HG02798 (cell line): ENCODE results near the gene UBAP2.
"Not testable (repeated sequence)": the region's sequence is repeated elsewhere in the genome, so short reads cannot be mapped to it uniquely, and the experiment has no call there.

Experiments
- ATAC-seq: cut with Tn5 transposase; IDR thresholded peaks from one replicate; pipeline ENCODE4 v1.9.1; 2021; ENCODE audit warnings: mild to moderate bottlenecking; ENCODE audit not compliant: unreplicated experiment, poor library complexity

The UBAP2 gene

DNA sequence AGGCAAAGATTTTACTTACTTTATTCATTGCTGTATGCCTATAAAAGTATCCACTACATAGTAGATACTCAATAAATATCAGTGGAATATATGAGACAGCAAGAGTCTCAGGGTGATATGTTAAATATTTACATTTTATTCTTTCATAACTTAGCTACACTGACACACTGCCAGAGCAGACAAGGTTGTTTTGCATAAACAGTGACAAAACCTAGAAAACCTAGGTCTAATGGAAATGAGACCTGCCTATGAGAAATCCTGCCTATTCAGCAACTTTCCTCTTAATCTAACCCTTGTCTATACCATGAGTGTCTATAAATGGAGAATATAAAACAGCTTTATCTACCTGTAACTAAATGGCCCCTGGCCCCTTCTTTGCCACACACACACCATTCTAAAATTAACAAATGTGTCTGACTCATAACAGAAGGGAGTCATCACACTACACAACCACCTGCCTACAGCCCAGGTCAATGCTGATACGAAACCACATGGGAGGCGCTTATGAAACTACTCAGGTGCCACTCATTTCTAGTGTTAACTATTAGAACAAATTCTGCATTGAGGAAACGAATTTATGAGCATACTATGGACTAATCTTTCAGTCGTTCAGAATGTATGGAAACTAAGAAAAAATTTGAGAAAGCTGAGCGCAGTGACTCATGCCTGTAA, 60.3 kb downstream of the UBAP2 start:
- peak; percentile 97 for ATAC-seq

DNA sequence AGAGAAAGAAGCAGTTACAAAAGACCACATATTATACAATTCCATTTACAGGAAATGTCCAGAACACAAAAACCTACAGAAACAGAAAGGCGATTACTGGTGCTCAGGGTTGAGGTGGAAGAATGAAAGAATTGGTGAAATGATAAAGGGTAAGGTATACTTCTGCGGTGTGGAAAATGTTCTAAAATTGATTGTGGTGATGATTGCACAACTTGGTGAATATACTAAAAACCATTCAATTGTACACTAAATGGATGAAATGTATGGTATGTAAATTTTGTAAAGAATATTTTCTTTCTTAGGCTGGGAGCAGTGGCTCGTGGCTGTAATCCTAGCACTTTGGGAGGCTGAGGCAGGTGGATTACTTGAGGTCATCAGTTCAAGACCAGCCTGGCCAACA, 72.3 kb downstream of the UBAP2 start:
- no peak for ATAC-seq

DNA sequence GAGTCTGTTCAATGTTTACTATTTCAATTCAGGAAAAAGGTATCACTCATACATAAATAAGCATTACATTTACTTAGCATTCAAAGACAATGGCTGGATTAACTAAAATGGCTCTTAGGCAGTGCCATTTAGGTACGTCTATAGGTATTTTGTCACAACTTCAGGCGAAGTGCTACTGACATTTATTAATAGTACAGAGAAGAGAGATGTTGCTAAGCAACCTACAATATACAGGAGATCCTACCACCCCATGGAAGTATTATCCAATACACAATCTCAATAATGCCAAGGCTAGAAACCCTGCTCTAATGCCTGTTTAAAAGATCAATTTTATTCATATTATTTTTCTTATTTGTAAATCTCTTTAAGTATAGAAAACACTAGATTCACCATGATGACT, 76.0 kb downstream of the UBAP2 start:
- no peak for ATAC-seq

DNA sequence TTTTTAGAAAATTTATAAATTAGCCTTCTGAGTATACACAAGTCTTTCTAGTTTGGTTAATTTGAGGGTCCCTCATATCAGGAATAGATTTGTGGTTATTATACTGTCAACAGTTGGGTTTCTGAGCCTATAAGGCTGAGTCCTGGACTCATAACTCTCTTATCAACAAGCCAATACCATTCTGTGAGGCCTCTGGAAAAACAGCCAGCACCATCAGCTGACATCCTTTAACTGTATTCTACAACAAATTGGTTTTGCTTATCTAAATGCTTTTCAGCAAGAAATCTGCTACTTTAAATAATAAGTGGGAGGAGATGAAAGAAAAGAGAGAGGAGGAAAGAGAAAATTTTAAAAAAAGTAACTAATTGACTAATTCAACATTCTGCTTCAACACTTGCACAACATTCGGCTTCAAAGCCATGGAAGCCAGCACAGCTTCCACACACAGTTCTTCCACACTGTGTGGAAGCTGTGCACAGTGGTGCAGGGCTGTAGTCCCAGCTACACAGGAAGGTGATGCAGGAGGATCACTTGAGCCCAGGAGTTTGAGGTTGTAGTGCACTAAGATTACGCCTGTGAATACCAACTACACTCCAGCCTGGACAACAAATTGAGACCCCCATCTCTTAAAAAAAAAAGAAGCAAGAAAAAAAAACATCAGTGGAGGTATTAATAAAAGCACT, 84.5 kb downstream of the UBAP2 start:
- no peak for ATAC-seq

GRCh38 chr9:33962468-33962867, 86.2 kb downstream of the UBAP2 start:
- ATAC-seq: not testable (repeated sequence)

DNA sequence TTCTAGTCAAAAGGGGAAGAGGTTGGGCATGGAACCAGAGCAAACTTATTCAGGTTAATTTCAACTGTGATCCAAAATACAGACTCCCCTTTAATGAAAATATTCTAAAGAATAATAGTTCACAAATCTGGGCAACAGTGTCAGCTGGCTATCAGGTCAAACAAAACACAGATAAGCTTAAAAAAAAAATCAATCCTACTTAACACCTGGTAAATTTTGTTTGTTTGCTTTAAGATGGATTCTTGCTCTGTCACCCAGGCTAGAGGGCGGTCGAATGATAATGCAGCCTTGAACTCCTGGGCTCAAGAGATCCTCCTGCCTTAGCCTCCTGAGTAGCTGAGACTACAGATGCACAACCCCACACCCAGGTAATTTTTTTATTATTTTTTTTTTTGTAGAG, 89.0 kb downstream of the UBAP2 start:
- no peak for ATAC-seq

DNA sequence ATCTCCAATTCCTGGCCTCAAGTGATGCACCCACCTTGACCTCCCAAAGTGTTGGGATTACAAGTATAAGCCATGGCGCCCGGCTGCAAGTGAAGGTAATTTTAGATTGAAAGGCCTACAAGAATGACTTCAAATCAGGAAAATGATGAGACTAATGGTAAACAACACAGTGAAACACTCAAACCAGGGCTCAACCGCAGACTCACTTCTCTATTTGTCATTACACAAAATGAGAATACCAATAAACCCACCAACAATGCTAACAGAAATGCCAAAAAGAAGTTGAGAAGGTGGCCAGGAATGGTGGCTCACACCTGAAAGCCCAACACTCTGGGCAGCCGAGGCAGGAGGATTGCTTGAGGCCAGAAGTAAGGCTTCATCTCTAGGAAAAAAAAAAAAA, 92.1 kb downstream of the UBAP2 start:
- no peak for ATAC-seq

- ATAC-seq: no peak
Observed at GRCh38 chr9:33952066-33952465, 96.6 kb downstream of the UBAP2 start.

DNA sequence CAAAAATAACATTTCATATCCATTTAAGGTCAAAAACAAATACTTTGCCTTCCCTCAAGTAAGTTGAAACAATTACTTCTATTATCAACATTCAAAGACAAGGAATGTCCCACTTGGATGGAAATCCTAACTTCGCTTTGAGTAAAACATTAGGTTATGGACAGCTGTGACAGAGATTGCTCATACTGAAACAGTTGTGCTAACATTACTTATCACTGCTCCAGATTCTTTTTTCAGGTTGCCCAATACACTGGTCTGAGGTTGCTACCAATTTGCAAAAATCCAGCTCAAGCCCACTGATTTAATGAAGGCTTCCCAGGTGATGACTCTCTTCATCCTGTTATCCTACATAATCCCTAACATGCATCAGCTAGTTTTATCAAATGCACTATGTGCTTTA, 98.3 kb downstream of the UBAP2 start:
- no peak for ATAC-seq

DNA sequence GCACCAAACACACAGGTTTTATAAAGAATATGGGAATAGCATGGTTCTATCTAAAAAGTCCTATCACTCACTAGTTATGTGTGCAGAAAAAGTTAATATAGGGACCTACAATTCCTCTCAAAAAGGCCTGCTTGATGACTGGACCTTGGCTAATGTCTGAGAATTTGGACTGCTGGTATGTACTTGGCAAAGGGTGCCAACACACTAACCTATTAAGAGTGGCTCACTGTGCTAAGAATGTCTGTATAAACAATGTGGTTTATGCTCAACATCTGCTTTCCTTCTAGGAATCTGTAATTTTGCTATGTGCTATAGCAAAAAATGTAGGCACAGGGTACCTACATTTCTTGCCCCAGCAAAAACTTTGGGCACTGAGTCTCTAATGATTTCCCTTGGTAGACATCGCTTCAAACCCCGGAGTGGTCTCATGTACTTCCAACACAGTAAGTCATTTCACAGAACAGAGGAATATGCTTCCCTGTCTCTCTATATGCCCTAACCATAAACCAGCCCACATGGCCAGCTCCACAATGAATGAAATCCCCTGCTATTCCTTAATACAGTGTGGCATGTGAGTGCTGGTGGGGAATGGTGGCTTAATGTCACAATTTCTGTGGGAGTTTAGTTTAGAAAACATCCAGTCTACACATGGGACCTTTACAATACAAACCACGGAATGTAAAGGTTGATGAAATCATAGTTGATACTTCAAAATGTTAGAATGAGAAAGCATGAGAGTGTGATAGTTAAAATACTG, 101.7 kb downstream of the UBAP2 start:
- no peak for ATAC-seq

DNA sequence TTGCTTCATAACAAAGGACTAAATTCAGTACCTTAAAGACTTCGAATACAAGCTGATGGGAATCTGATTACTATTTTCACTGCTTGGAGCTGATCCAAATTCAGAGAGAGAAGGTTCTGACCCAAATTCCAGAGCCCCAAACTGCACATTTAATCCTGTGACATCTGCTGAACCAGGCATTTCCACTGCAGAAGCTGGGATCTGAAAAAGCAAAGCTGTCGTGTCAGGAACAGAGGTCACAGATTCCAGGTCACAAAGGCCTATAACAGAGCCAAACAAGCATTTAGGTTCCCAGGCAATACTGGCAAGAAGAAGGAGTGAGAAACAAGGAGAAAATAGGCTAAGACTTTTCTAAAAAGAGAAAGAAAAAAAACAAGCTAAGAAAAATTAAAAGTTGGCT, 105.3 kb downstream of the UBAP2 start:
- ATAC-seq: no peak

- ATAC-seq: no peak
Observed at GRCh38 chr9:33942471-33943083, 106.1 kb downstream of the UBAP2 start.

GRCh38 chr9:33939924-33940874, 108.5 kb downstream of the UBAP2 start:
- ATAC-seq: no peak

DNA sequence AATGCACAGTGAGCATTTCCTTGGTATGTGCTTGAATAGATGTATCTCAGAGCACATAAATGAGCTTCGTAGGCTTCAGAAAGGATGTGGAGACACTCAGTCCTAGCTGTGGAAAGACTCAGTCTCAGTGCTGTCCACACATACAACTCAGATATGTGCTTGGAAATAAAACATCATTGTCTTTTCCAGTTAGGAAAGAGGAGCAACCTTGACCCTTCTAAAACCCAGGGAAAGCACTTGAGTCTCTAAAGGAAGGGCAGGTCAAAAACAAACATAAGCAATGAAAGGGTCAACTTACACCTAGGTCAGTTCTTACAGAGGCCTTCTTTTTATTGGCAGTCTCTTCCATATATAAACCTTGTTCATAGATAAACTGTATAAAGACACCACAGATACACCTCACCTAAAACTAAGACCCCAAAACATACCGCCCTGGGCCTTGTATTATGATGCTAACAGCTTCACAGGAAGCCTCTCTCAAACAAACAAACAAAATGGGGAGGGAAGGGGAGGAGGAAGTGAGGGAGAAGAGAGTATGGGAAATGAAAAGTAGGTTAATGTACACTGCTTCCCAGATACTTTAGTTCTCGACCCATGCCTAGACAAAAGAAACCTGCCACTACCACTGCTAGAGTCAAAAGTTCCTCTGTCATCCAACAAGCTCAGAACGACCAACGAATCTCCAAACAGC, 114.4 kb downstream of the UBAP2 start:
- no peak for ATAC-seq

DNA sequence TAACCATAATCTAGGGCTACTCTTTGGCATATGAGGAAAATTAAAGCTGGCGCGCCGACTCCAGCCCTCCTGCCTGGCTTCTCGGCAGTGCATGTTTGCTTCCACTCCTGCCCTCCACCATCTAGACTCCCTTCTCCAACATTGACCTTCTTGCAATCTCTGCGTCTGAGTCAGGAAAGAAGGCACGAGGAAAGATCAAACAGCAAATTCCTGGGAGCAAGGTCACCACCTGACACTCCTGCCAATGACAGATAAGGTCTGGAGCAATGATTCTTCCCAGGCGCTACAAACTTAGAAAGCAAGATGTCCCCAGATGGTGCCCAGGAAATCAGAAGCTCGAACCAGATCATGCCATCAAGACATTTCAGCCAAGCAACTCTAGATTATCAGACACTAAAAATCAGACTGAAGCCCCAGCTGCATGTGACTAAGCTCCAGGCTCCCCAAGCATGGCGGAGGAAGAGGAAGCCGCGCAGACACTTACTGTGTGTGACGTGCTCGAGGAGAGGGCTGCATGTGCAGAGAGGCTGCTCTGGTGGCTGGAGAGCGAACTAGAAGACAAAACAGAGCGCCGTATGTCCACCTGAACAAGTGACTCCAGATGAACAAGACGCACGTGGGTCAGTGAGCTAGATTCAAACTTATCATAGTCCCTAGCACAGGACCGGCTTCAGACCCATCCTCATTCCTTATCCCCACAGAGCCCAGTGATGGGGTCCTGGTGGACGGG, 116.4 kb downstream of the UBAP2 start:
- ATAC-seq: no peak

- ATAC-seq: no peak
Observed at GRCh38 chr9:33931326-33931725, 117.4 kb downstream of the UBAP2 start.

GRCh38 chr9:33927694-33928093, 121.0 kb downstream of the UBAP2 start:
- no peak for ATAC-seq

DNA sequence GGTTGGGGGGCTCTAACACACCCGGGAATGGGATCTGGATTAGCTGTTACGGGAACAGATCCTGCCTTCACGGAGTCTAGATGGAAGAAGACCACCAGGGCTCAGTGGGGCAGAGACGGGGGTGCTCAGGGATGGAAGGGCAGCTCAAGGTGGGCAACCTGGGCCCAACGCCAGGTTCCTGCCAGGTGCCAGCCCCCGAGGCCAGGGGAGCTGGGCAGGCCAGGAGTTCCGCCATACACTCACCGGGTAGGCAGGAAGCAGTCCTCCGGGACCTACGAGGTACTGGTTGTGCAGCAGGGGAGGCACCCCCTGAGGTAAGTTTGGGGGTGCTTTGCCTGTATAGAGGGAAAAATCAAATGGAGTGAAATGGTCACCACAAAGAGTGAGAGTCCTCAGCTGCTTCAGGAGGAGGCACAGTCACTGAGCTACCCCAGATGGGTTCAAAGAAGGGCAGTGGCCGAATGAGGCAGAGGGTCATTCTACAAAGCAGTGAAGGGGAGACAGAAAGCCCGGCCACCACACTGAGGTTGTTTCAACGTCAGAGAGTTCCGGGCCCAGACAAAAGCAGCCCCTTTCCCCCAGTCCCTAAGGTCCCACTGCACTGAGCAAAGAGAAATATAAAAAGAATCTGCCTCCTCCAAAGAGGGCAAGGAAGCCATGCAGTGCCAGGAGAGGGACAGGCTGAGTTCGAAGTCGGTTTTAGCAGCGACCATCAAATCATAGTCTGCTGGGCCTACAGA, 121.8 kb downstream of the UBAP2 start:
- ATAC-seq: no peak
